Measurements from ENCODE around the gene CTU2. TPM values are rescaled to one million over a fixed set of nuclear protein-coding genes. Genes with fewer than 3 reads are reported as not detected.

CTU2 gene
- total RNA-seq, 3 donors from 2014 or later (not counting 1 experiment from before 2014, with no cell fraction given), result 36.6 to 43.3 (median 39.9) TPM

DNA sequence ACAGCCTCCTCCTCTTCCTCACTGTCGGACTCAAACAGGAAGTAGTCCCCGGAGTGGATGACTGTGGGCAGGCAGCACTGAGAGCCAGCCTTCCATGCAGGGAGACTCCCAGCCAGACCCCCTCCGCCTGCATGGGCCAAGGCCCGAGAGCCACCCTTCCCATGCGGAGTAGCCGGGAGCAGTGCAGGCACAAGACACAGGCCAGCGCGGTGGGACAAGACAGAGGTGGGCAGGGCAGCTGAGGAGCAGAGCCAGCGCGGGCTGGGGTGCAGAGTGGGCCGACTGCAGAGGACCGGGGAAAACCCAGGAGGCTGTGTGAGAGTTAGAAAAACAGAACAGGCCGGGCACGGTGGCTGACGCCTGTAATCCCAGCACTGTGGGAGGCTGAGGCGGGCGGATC, 17.6 kb downstream of the CTU2 start:
- Mint-ChIP-seq H3K27ac (no peak overlapping the region), H3K4me3 (no peak overlapping the region), H3K27me3 (ENCODE audit: low read depth in 2 of 2) (no peaks in the 10 kb centered on the region), H3K9me3 (no peaks in the 10 kb centered on the region), H3K36me3 (no peaks in the 10 kb centered on the region), H3K4me1 (no peaks in the 10 kb centered on the region)
- intact Hi-C loops (cut with micrococcal nuclease), result no loop called here
- no peak for DNase-seq
- Histone ChIP-seq H3K4me3 (ENCODE audit: low read length) (no peak overlapping the region), H3K9me3 (ENCODE audit: control insufficient read depth, insufficient read depth, low read length) (no peaks in the 10 kb centered on the region), H3K4me1 (ENCODE audit: control insufficient read depth, insufficient read depth, low read length) (peaks cover 4% of the 10 kb centered on the region), H3K27ac (ENCODE audit: low read length) (no peak overlapping the region), H3K27me3 (ENCODE audit: control insufficient read depth, insufficient read depth, low read length) (no peaks in the 10 kb centered on the region), H3K36me3 (ENCODE audit: control insufficient read depth, insufficient read depth, low read length) (peaks cover 81% of the 10 kb centered on the region)
- ATAC-seq, result no peak
- TF ChIP-seq, protein P1, sequence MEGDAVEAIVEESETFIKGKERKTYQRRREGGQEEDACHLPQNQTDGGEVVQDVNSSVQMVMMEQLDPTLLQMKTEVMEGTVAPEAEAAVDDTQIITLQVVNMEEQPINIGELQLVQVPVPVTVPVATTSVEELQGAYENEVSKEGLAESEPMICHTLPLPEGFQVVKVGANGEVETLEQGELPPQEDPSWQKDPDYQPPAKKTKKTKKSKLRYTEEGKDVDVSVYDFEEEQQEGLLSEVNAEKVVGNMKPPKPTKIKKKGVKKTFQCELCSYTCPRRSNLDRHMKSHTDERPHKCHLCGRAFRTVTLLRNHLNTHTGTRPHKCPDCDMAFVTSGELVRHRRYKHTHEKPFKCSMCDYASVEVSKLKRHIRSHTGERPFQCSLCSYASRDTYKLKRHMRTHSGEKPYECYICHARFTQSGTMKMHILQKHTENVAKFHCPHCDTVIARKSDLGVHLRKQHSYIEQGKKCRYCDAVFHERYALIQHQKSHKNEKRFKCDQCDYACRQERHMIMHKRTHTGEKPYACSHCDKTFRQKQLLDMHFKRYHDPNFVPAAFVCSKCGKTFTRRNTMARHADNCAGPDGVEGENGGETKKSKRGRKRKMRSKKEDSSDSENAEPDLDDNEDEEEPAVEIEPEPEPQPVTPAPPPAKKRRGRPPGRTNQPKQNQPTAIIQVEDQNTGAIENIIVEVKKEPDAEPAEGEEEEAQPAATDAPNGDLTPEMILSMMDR (IDR thresholded peaks at IDR 0.05), result no peak
- WGBS (ENCODE audit: insufficient coverage), result 95% methylated on average over 16 of the region's 17 CpGs

DNA sequence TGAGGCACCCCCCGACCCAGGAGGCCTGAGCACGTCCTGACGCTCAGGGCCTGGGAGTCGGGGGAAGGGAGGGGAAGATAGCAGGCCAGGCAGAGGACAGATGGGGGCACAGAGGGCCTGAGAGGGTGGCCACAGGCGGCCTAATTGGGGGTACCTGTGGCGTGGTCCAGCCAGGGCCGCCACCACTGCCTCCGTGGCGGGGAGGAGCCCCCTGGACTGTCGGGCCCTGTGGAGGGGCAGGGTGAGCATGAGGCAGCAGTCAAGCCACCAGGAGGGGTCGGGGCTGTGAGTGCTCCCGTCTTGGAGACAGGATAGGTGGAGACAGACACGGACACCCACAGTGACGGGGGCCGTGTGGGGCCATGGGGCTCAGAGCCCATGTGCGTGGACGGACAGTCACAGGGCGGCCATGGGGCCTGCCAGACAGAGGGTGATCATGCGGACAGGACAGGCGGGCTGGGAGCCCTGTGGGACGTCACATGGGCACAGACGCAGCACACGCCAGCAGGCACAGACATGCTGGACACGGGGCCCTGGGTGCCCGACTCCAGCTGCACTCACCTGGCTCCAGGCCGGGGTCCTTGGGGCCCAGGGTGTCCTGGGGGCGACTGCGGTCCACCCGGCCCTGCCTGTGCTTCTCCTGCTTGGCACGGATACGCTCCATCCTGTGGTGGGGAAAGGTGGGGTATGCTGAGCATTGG, 18.7 kb downstream of the CTU2 start:
- Mint-ChIP-seq H3K9me3 (no peaks in the 10 kb centered on the region), H3K27me3 (ENCODE audit: low read depth in 2 of 2) (no peaks in the 10 kb centered on the region), H3K4me1 (no peaks in the 10 kb centered on the region), H3K36me3 (no peaks in the 10 kb centered on the region), H3K27ac (peak overlapping the region in 1 of 2 donors; percentile 38), H3K4me3 (no peak overlapping the region)
- intact Hi-C loops (cut with micrococcal nuclease), result no loop called here
- no peaks in the 10 kb centered on the region for H3K27me3 ChIP-seq (ENCODE audit: control insufficient read depth, insufficient read depth, low read length)
- ATAC-seq (no peak), DNase-seq (no peak)
- H3K9me3 ChIP-seq (ENCODE audit: control insufficient read depth, insufficient read depth, low read length), result no peaks in the 10 kb centered on the region
- H3K4me3 ChIP-seq (ENCODE audit: low read length), result no peak overlapping the region
- peaks cover 72% of the 10 kb centered on the region for H3K36me3 ChIP-seq (ENCODE audit: control insufficient read depth, insufficient read depth, low read length)
- H3K4me1 ChIP-seq (ENCODE audit: control insufficient read depth, insufficient read depth, low read length), result no peaks in the 10 kb centered on the region
- 96% methylated on average over 31 of the region's 31 CpGs for WGBS (ENCODE audit: insufficient coverage)
- TF ChIP-seq, protein P1 (IDR thresholded peaks at IDR 0.05), result no peak
- H3K27ac ChIP-seq (ENCODE audit: low read length), result no peak overlapping the region

GRCh38 chr16:88725609-88726407, 19.5 kb downstream of the CTU2 start:
- Mint-ChIP-seq H3K27me3 (ENCODE audit: low read depth in 2 of 2) (no peaks in the 10 kb centered on the region), H3K36me3 (no peaks in the 10 kb centered on the region), H3K9me3 (no peaks in the 10 kb centered on the region), H3K4me1 (no peaks in the 10 kb centered on the region), H3K27ac (no peak overlapping the region), H3K4me3 (no peak overlapping the region)
- TF ChIP-seq, protein P1 (IDR thresholded peaks at IDR 0.05), result no peak
- no peaks in the 10 kb centered on the region for H3K4me1 ChIP-seq (ENCODE audit: control insufficient read depth, insufficient read depth, low read length)
- intact Hi-C loops (cut with micrococcal nuclease), result no loop called here
- WGBS (ENCODE audit: insufficient coverage), result 83% methylated on average over 32 of the region's 32 CpGs
- peaks cover 69% of the 10 kb centered on the region for H3K36me3 ChIP-seq (ENCODE audit: control insufficient read depth, insufficient read depth, low read length)
- H3K27ac ChIP-seq (ENCODE audit: low read length), result no peak overlapping the region
- H3K27me3 ChIP-seq (ENCODE audit: control insufficient read depth, insufficient read depth, low read length), result no peaks in the 10 kb centered on the region
- DNase-seq (no peak), ATAC-seq (peak in 2 of 3 donors; percentile 24 to 83)
- H3K9me3 ChIP-seq (ENCODE audit: control insufficient read depth, insufficient read depth, low read length), result no peaks in the 10 kb centered on the region
- H3K4me3 ChIP-seq (ENCODE audit: low read length), result no peak overlapping the region
